ENCODE measurements around the gene PIK3CB.

DNA sequence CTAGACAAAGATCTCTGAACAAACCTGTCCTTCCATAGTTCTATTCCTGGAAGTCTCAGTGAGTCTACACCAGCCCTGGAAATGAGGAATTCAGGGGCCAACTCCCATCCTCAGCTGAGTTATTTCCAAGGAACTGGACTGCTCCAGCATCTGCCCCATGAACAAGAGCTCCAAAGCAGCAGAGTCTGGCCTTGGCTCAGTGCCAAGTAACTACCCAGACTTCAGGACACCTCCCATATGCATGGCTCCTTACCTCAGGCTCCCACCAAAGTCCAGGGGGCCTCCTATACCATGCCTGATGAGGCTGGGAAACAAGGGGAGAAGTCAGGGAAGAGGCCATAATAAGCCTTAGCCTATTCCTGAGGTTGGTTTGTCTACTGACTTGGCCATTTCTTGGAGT, 181.2 kb downstream of the PIK3CB start:
- TF ChIP-seq, protein P1, sequence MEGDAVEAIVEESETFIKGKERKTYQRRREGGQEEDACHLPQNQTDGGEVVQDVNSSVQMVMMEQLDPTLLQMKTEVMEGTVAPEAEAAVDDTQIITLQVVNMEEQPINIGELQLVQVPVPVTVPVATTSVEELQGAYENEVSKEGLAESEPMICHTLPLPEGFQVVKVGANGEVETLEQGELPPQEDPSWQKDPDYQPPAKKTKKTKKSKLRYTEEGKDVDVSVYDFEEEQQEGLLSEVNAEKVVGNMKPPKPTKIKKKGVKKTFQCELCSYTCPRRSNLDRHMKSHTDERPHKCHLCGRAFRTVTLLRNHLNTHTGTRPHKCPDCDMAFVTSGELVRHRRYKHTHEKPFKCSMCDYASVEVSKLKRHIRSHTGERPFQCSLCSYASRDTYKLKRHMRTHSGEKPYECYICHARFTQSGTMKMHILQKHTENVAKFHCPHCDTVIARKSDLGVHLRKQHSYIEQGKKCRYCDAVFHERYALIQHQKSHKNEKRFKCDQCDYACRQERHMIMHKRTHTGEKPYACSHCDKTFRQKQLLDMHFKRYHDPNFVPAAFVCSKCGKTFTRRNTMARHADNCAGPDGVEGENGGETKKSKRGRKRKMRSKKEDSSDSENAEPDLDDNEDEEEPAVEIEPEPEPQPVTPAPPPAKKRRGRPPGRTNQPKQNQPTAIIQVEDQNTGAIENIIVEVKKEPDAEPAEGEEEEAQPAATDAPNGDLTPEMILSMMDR (IDR thresholded peaks at IDR 0.05), result no peak
- TF ChIP-seq, protein P2, sequence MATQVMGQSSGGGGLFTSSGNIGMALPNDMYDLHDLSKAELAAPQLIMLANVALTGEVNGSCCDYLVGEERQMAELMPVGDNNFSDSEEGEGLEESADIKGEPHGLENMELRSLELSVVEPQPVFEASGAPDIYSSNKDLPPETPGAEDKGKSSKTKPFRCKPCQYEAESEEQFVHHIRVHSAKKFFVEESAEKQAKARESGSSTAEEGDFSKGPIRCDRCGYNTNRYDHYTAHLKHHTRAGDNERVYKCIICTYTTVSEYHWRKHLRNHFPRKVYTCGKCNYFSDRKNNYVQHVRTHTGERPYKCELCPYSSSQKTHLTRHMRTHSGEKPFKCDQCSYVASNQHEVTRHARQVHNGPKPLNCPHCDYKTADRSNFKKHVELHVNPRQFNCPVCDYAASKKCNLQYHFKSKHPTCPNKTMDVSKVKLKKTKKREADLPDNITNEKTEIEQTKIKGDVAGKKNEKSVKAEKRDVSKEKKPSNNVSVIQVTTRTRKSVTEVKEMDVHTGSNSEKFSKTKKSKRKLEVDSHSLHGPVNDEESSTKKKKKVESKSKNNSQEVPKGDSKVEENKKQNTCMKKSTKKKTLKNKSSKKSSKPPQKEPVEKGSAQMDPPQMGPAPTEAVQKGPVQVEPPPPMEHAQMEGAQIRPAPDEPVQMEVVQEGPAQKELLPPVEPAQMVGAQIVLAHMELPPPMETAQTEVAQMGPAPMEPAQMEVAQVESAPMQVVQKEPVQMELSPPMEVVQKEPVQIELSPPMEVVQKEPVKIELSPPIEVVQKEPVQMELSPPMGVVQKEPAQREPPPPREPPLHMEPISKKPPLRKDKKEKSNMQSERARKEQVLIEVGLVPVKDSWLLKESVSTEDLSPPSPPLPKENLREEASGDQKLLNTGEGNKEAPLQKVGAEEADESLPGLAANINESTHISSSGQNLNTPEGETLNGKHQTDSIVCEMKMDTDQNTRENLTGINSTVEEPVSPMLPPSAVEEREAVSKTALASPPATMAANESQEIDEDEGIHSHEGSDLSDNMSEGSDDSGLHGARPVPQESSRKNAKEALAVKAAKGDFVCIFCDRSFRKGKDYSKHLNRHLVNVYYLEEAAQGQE (IDR thresholded peaks at IDR 0.05; ENCODE audit: insufficient read depth in 1 of 2, low read depth in 2 of 2, low read length in 1 of 2), result no peak
- no peak for TF ChIP-seq SIN3A (IDR thresholded peaks at IDR 0.05; ENCODE audit: borderline replicate concordance, insufficient read depth, low read depth, low read length)
